BLaER1 treated with 17β-estradiol and CSF1 and Interleukin-3, amounts not matched to agents 10 nM and 100 nM (cell line): ENCODE measurements around the gene THSD1.

Experiments used
- H3K27ac ChIP-seq, 11 experiments: shearing (Covaris generic); formaldehyde crosslinking; 2 replicates each; pipeline ENCODE4 v1.8.1; 2022
- H3K27me3 ChIP-seq, 11 experiments: shearing (Covaris generic); formaldehyde crosslinking; 2 replicates each; pipeline ENCODE4 v1.8.1; 2022
- H3K36me3 ChIP-seq, 11 experiments: shearing (Covaris generic); formaldehyde crosslinking; 2 replicates each; pipeline ENCODE4 v1.8.1; 2022
- H3K4me1 ChIP-seq, 10 experiments: shearing (Covaris generic); formaldehyde crosslinking; 2 replicates each; pipeline ENCODE4 v1.8.1; 2022
- H3K4me2 ChIP-seq, 11 experiments: shearing (Covaris generic); formaldehyde crosslinking; 2 replicates each; pipeline ENCODE4 v1.8.1; 2022
- H3K4me3 ChIP-seq, 10 experiments: shearing (Covaris generic); formaldehyde crosslinking; 2 replicates each; pipeline ENCODE4 v1.8.1; 2022
- H3K9ac ChIP-seq, 11 experiments: shearing (Covaris generic); formaldehyde crosslinking; 2 replicates each; pipeline ENCODE4 v1.8.1; 2022
- H3K9me3 ChIP-seq, 11 experiments: shearing (Covaris generic); formaldehyde crosslinking; replicated peaks in 1 of 11; 2 replicates each; pipeline ENCODE4 v1.8.1; 2022
- H4K20me1 ChIP-seq, 11 experiments: shearing (Covaris generic); formaldehyde crosslinking; 2 replicates each; pipeline ENCODE4 v1.8.1; 2022
- Cebpa-rat ChIP-seq, 11 experiments: shearing (Covaris generic); IDR thresholded peaks; 2 replicates each; pipeline ENCODE4 v1.8.1; 2022

Gene THSD1

GRCh38 chr13:52450012-52450792 lies 44.2 kb upstream of the THSD1 start, which contains the start of gene VPS36:
Gene VPS36, minus strand, starts transcription at chr13:52450634. Its CDS starts 40 bp downstream, at chr13:52450594.
- peaks cover 18 to 46% (median 41%) of the 10 kb centered on the region in 11 experiments; a peak in 21 of 22 replicates for H4K20me1 ChIP-seq
- peaks cover 37 to 46% (median 43%) of the 10 kb centered on the region in 10 experiments for H3K4me1 ChIP-seq
- no peaks in the 10 kb centered on the region for H3K27me3 ChIP-seq
- H3K9ac ChIP-seq = peak within 1 kb of the TSS; percentile 98 to 100 (median 99)
- no peaks in the 10 kb centered on the region for H3K9me3 ChIP-seq
- peak within 1 kb of the TSS; percentile 74 to 92 (median 86) for H3K4me3 ChIP-seq
- H3K4me2 ChIP-seq = peak within 1 kb of the TSS; percentile 86 to 96 (median 90)
- H3K36me3 ChIP-seq = peaks cover 7 to 38% (median 21%) of the 10 kb centered on the region in 11 experiments; a peak in 20 of 22 replicates
- no peak for TF ChIP-seq Cebpa-rat (IDR thresholded peaks at IDR 0.05)
- H3K27ac ChIP-seq = peak within 1 kb of the TSS; percentile 97 to 100 (median 99)

GRCh38 chr13:52449331-52450011 lies 43.5 kb upstream of the THSD1 start:
- Histone ChIP-seq H3K4me2 (peak overlapping the region; percentile 86 to 96 (median 90)), H4K20me1 (peaks cover 18 to 50% (median 42%) of the 10 kb centered on the region in 11 experiments; a peak in 21 of 22 replicates), H3K4me3 (peak overlapping the region; percentile 74 to 92 (median 86)), H3K27ac (peak overlapping the region; percentile 97 to 100 (median 99)), H3K27me3 (no peaks in the 10 kb centered on the region), H3K36me3 (peaks cover 7 to 44% (median 28%) of the 10 kb centered on the region in 11 experiments; a peak in 20 of 22 replicates), H3K9me3 (no peaks in the 10 kb centered on the region), H3K4me1 (peaks cover 36 to 43% (median 41%) of the 10 kb centered on the region in 10 experiments), H3K9ac (peak overlapping the region; percentile 98 to 100 (median 99))
- TF ChIP-seq Cebpa-rat (IDR thresholded peaks at IDR 0.05) = no peak

- Histone ChIP-seq H3K4me2 (peak overlapping the region; percentile 86 to 96 (median 90)), H3K4me1 (peaks cover 26 to 29% (median 28%) of the 10 kb centered on the region in 10 experiments), H3K9ac (peak overlapping the region; percentile 37 to 99 (median 99); a peak in 15 of 22 replicates), H3K4me3 (peak overlapping the region in 9 of 10 experiments; percentile 74 to 92 (median 85); a peak in 12 of 20 replicates), H3K9me3 (no peaks in the 10 kb centered on the region), H3K27ac (peak overlapping the region in 1 of 11 experiments; percentile 99; a peak in 3 of 22 replicates), H4K20me1 (peaks cover 30 to 64% (median 53%) of the 10 kb centered on the region in 11 experiments), H3K27me3 (no peaks in the 10 kb centered on the region), H3K36me3 (peaks cover 19 to 56% (median 38%) of the 10 kb centered on the region in 11 experiments)
- no peak for TF ChIP-seq Cebpa-rat (IDR thresholded peaks at IDR 0.05)
Observed at GRCh38 chr13:52447815-52448552, 42.0 kb upstream of the THSD1 start.

GRCh38 chr13:52447354-52447753 lies 41.4 kb upstream of the THSD1 start:
- no peak overlapping the region for H3K27ac ChIP-seq
- no peaks in the 10 kb centered on the region for H3K9me3 ChIP-seq
- no peaks in the 10 kb centered on the region for H3K27me3 ChIP-seq
- H4K20me1 ChIP-seq = peaks cover 31 to 70% (median 59%) of the 10 kb centered on the region in 11 experiments
- no peak for TF ChIP-seq Cebpa-rat (IDR thresholded peaks at IDR 0.05)
- peaks cover 24 to 62% (median 40%) of the 10 kb centered on the region in 11 experiments for H3K36me3 ChIP-seq
- H3K4me2 ChIP-seq = peak overlapping the region; percentile 86 to 96 (median 90); a peak in 21 of 22 replicates
- no peak overlapping the region; a peak in 2 of 22 replicates for H3K9ac ChIP-seq
- H3K4me3 ChIP-seq = no peak overlapping the region
- H3K4me1 ChIP-seq = peaks cover 25 to 29% (median 27%) of the 10 kb centered on the region in 10 experiments

GRCh38 chr13:52446265-52446664 lies 40.3 kb upstream of the THSD1 start:
- Histone ChIP-seq H3K36me3 (peaks cover 35 to 73% (median 51%) of the 10 kb centered on the region in 11 experiments), H3K9ac (no peak overlapping the region), H3K27me3 (no peaks in the 10 kb centered on the region), H3K4me1 (peaks cover 25 to 29% (median 27%) of the 10 kb centered on the region in 10 experiments), H3K9me3 (no peaks in the 10 kb centered on the region), H3K27ac (no peak overlapping the region), H3K4me2 (no peak overlapping the region), H3K4me3 (no peak overlapping the region), H4K20me1 (peaks cover 31 to 78% (median 66%) of the 10 kb centered on the region in 11 experiments)
- no peak for TF ChIP-seq Cebpa-rat (IDR thresholded peaks at IDR 0.05)

- no peak for TF ChIP-seq Cebpa-rat (IDR thresholded peaks at IDR 0.05)
- Histone ChIP-seq H3K27me3 (no peaks in the 10 kb centered on the region), H3K36me3 (peaks cover 91 to 100% (median 96%) of the 10 kb centered on the region in 11 experiments)
Observed at GRCh38 chr13:52432456-52432855, 26.5 kb upstream of the THSD1 start.

GRCh38 chr13:52428295-52428694 lies 22.3 kb upstream of the THSD1 start:
- Histone ChIP-seq H3K9me3 (no peaks in the 10 kb centered on the region), H3K4me2 (no peak overlapping the region), H3K9ac (no peak overlapping the region), H3K4me1 (no peaks in the 10 kb centered on the region), H4K20me1 (peaks cover 0 to 10% (median 3%) of the 10 kb centered on the region in 11 experiments; a peak in 5 of 22 replicates), H3K36me3 (peaks cover 90 to 100% (median 94%) of the 10 kb centered on the region in 11 experiments), H3K4me3 (no peak overlapping the region), H3K27me3 (no peaks in the 10 kb centered on the region), H3K27ac (no peak overlapping the region)
- TF ChIP-seq Cebpa-rat (IDR thresholded peaks at IDR 0.05) = no peak

More at GRCh38 chr13:52432456-52432855, 26.5 kb upstream of the THSD1 start:
- Histone ChIP-seq H4K20me1 (peaks cover 0 to 10% (median 3%) of the 10 kb centered on the region in 11 experiments; a peak in 7 of 22 replicates), H3K9ac (no peak overlapping the region), H3K4me1 (peaks cover 0 to 12% (median 4%) of the 10 kb centered on the region in 10 experiments; a peak in 9 of 20 replicates), H3K4me2 (no peak overlapping the region), H3K4me3 (no peak overlapping the region), H3K27ac (no peak overlapping the region), H3K9me3 (no peaks in the 10 kb centered on the region)

- Histone ChIP-seq H3K36me3 (peaks cover 87 to 100% (median 99%) of the 10 kb centered on the region in 11 experiments), H3K4me3 (no peak overlapping the region), H3K27ac (no peak overlapping the region), H3K9me3 (no peaks in the 10 kb centered on the region), H3K27me3 (no peaks in the 10 kb centered on the region), H3K4me1 (no peaks in the 10 kb centered on the region), H3K4me2 (no peak overlapping the region), H4K20me1 (peaks cover 0 to 4% (median 0%) of the 10 kb centered on the region in 11 experiments; a peak in 1 of 22 replicates), H3K9ac (no peak overlapping the region)
- TF ChIP-seq Cebpa-rat (IDR thresholded peaks at IDR 0.05) = 0 out of 22 replicates have a peak, but pooled peaks of 1 of the 11 experiments have one; percentile 15
Observed at GRCh38 chr13:52421216-52421615, 15.2 kb upstream of the THSD1 start.
